Endothelial cell of umbilical vein (primary cell): Measurements from ENCODE around the gene SOHLH2. TPM values are rescaled to one million over a fixed set of nuclear protein-coding genes. Genes with fewer than 3 reads are reported as not detected.
A peak's percentile ranks its signal among the peaks of the same experiment; 100 is the strongest.

ENCODE experiments used
- Bru-seq: library from RNA; stranded (reverse); fragments of 400-500 nt; gene quantifications from one replicate; lab custom pipeline; 2021; lab: Mats Ljungman, UMichigan
- BruChase-seq, 2 experiments: library from RNA; stranded (reverse); fragments of 400-500 nt; gene quantifications; one replicate each; lab custom pipeline; 2021; lab: Mats Ljungman, UMichigan
- BruUV-seq: library from RNA; stranded (reverse); fragments of 400-500 nt; replicated peaks from 2 replicates; lab custom pipeline; 2021; lab: Mats Ljungman, UMichigan
- CTCF ChIA-PET: fragments of 300-600, 350-600 bp; sonication (Branson Sonifier 250); formaldehyde crosslinking; loops from one replicate; lab custom pipeline; 2021; ENCODE audit warnings: antibody characterized with exemption, inconsistent platforms; lab: Charles Lee
- POLR2A ChIA-PET: fragments of 300-600, 350-600 bp; sonication (Branson Sonifier 250); formaldehyde crosslinking; loops from one replicate; lab custom pipeline; 2021; ENCODE audit warnings: antibody characterized with exemption, inconsistent platforms; lab: Charles Lee
- DNase-seq: peaks from one replicate; pipeline ENCODE4 v3.0.0-alpha.2; 2011; ENCODE audit warnings: low read depth, low spot score
- FAIRE-seq: peaks from 2 replicates; lab custom pipeline; 2011; peaks lifted over from hg19 to GRCh38; lab: Jason Lieb, UNC
- H2AFZ ChIP-seq: 2 replicates; pipeline ENCODE4 v1.6.0; 2012; ENCODE audit warnings: low read depth, low read length, control low read depth, inconsistent platforms
- H3K27ac ChIP-seq: 2 replicates; pipeline ENCODE4 v1.5.1; 2011; ENCODE audit warnings: low read depth, mild to moderate bottlenecking, control low read depth, low read length, moderate library complexity; ENCODE audit not compliant: insufficient read depth
- H3K27me3 ChIP-seq, 2 experiments: 2 replicates each; pipeline versions ENCODE4 v1.6.0 to v1.6.1; 2011; ENCODE audit warnings: low read length in 2 of 2, mixed read lengths in 1 of 2; ENCODE audit not compliant: control insufficient read depth in 2 of 2, insufficient read depth in 2 of 2
- H3K36me3 ChIP-seq, 2 experiments: 2 replicates in 1 of 2; 3 replicates in 1 of 2; pipeline ENCODE4 v1.5.1; 2011; ENCODE audit warnings: low read length in 2 of 2, mild to moderate bottlenecking in 1 of 2, moderate library complexity in 1 of 2; ENCODE audit not compliant: control insufficient read depth in 2 of 2, insufficient read depth in 2 of 2; ENCODE audit errors: extremely low read depth in 1 of 2
- H3K4me1 ChIP-seq: 3 replicates; pipeline ENCODE4 v1.5.1; 2011; ENCODE audit warnings: mild to moderate bottlenecking, low read length; ENCODE audit not compliant: control insufficient read depth, insufficient read depth; ENCODE audit errors: extremely low read depth
- H3K4me2 ChIP-seq: 2 replicates; pipeline ENCODE4 v1.6.1; 2011; ENCODE audit warnings: low read length, control low read depth, mixed read lengths; ENCODE audit not compliant: insufficient read depth
- H3K4me3 ChIP-seq, 3 experiments: fragments of 200-600 bp in 1 of 3; sonication (generic), shearing (Covaris generic) in 1 of 3; replicated peaks in 1 of 3; 2 replicates each; pipeline ENCODE4 v1.5.1; 2011 to 2016; ENCODE audit warnings: control low read depth in 3 of 3, low read length in 3 of 3, mild to moderate bottlenecking in 2 of 3, inconsistent platforms in 1 of 3, low read depth in 1 of 3, moderate library complexity in 1 of 3; ENCODE audit not compliant: insufficient read depth in 1 of 3
- H3K79me2 ChIP-seq: 2 replicates; pipeline ENCODE4 v1.6.0; 2012; ENCODE audit warnings: low read length, inconsistent platforms; ENCODE audit not compliant: control insufficient read depth, insufficient read depth
- H3K9ac ChIP-seq: replicated peaks from 2 replicates; pipeline ENCODE3; 2011; ENCODE audit warnings: low read length, control low read depth; ENCODE audit not compliant: insufficient read depth; ENCODE audit errors: extremely low read depth
- H3K9me1 ChIP-seq: replicated peaks from 3 replicates; pipeline ENCODE4 v1.6.0; 2011; ENCODE audit warnings: mild to moderate bottlenecking, low read length; ENCODE audit not compliant: control insufficient read depth, insufficient read depth; ENCODE audit errors: extremely low read depth
- H3K9me3 ChIP-seq: replicated peaks from 2 replicates; pipeline ENCODE4 v1.5.1; 2012; ENCODE audit warnings: low read length, inconsistent platforms; ENCODE audit not compliant: control insufficient read depth, insufficient read depth
- H4K20me1 ChIP-seq: replicated peaks from 2 replicates; pipeline ENCODE3; 2011; ENCODE audit warnings: mild to moderate bottlenecking, low read length; ENCODE audit not compliant: control insufficient read depth, insufficient read depth; ENCODE audit errors: extremely low read depth
- FOS ChIP-seq: IDR thresholded peaks from 2 replicates; pipeline ENCODE4 v1.6.1; 2011; ENCODE audit warnings: mild to moderate bottlenecking, low read length, moderate library complexity, borderline replicate concordance; ENCODE audit not compliant: insufficient read depth
- POLR2AphosphoS5 ChIP-seq: IDR thresholded peaks from 2 replicates; pipeline ENCODE4 v1.6.1; 2012; ENCODE audit warnings: low read depth, mild to moderate bottlenecking, control low read depth, low read length, moderate library complexity; ENCODE audit not compliant: insufficient read depth
- dilution Hi-C: fragments of 300-500 bp; cut with MboI; formaldehyde crosslinking; loops from one replicate; pipeline ENCODE4 v1.15.0; 2019; ENCODE audit warnings: low sequenced_read_pairs; ENCODE audit not compliant: extremely low pct_ligation_motif_present
- intact Hi-C: fragments of 100-400 bp; cut with micrococcal nuclease; formaldehyde crosslinking; loops from one replicate; pipeline ENCODE4 v1.10.0; 2022
- long read RNA-seq: library from polyadenylated mRNA; stranded (forward); transcript quantifications from one replicate; pipeline ENCODE4 v2.0.0, GENCODE V29; 2021
- polyA minus RNA-seq, 3 experiments: library from RNA; depleted of rRNA, polyadenylated mRNA; stranded (reverse); fragments of >200 nt; gene quantifications; 1 replicate in 1 of 3; 2 replicates in 2 of 3; pipeline ENCODE4 v1.2.3, GENCODE V29; 2011
- polyA plus RNA-seq, 4 experiments: library from polyadenylated mRNA; depleted of rRNA in 3 of 4; stranded (reverse) in 3 of 4; unstranded in 1 of 4; fragments of >200 nt; gene quantifications; 2 replicates each; pipeline versions ENCODE4 v1.2.1 to v1.2.3, GENCODE V29; 2011 to 2012; ENCODE audit warnings: missing spikeins in 1 of 4
- total RNA-seq: library from RNA; stranded (reverse); gene quantifications from 2 replicates; pipeline ENCODE4 v1.2.3, GENCODE V29; 2021

The SOHLH2 gene, protein sequence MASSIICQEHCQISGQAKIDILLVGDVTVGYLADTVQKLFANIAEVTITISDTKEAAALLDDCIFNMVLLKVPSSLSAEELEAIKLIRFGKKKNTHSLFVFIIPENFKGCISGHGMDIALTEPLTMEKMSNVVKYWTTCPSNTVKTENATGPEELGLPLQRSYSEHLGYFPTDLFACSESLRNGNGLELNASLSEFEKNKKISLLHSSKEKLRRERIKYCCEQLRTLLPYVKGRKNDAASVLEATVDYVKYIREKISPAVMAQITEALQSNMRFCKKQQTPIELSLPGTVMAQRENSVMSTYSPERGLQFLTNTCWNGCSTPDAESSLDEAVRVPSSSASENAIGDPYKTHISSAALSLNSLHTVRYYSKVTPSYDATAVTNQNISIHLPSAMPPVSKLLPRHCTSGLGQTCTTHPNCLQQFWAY
- total RNA-seq (0.55 and 0.62 TPM in 2 replicates), polyA plus RNA-seq (0.05 and 0.11 TPM in 2 replicates), polyA minus RNA-seq (0.11 and 0.51 TPM in 2 replicates), Bru-seq, nascent RNA (percentile 20 among the genes with signal in this experiment), BruChase-seq, experiment 1, labeled RNA remaining after a 6-hour chase (percentile 37 among the genes with signal in this experiment), BruChase-seq, experiment 2, labeled RNA remaining after a 2-hour chase (percentile 46 among the genes with signal in this experiment)
- polyA plus RNA-seq (2011; cell fraction: cytosol; rRNA removed): 0.06 and 0.07 TPM in 2 replicates
- polyA plus RNA-seq (2011; cell fraction: nucleus; rRNA removed): 0.60 and 0.84 TPM in 2 replicates
- polyA plus RNA-seq (2012): 0.52 and 0.64 TPM in 2 replicates
- polyA minus RNA-seq (2011; cell fraction: cytosol; rRNA and poly(A)+ RNA removed): not detected
- 0.19 TPM in 1 of 2 replicates, not detected in the other for polyA minus RNA-seq (2011; cell fraction: nucleus; rRNA and poly(A)+ RNA removed)
- long read RNA-seq: 0 reads

DNA sequence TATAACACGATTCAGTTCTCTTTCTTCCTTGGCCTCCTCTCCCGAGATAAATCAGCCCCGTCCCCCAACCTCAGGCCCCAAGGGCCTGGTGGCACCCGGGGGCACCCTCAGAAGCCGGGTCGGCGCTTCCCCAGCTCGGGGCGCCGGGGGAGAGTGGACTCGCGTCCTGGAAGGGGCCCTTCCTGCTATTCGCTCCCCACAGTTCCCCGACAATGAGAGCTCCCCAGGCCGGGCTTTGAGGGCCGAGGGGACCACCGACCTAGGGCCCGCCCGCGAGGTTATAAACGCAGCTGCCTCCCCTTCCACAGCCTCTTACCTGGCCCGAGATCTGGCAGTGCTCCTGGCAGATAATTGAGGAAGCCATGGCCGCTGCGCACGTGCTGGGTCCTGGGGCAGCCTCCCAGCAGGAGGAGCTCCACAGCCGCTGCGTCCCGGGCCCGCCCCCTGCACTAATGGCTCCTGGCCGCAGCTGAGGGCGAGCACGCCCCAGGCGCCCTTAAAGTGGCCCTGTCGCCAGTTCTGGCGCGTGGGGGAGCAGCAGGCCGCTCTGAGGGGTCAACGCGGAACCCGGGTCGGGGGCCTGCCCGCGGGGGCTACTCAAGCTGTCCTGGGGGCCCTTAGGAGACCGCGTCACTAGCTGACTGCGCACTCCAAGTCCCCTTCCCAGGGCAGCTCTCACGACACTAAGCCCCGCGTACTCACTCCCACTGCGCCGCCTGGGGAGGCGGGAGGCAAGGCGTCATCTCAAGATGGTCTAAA is at the start of gene SOHLH2:
Gene SOHLH2, minus strand, starts transcription at position 394 of the 759 bp plus-strand sequence. Its CDS starts 30 bp downstream, at position 364.
- no peaks in the 10 kb centered on the region for H3K9me3 ChIP-seq
- no peaks in the 10 kb centered on the region for H3K27me3 ChIP-seq
- no peak within 1 kb of the TSS for H3K4me3 ChIP-seq
- ChIA-PET POLR2A (interaction anchor here (0.6 kb wide), 1 partner anchor 1353 kb away, joined by 3 read pairs; no protein-coding TSS in a partner anchor), CTCF (no interaction called here)
- no peaks in the 10 kb centered on the region for H3K79me2 ChIP-seq
- no peaks in the 10 kb centered on the region for H3K4me1 ChIP-seq
- DNase-seq (no peak), FAIRE-seq (no peak)
- no peak within 1 kb of the TSS for H3K4me2 ChIP-seq
- no peaks in the 10 kb centered on the region for H3K36me3 ChIP-seq
- dilution Hi-C loops (no loop called here), intact Hi-C loops (no loop called here)
- no TSS peak for BruUV-seq
- no peaks in the 10 kb centered on the region for H4K20me1 ChIP-seq
- TF ChIP-seq POLR2AphosphoS5: no peak
- no peak for TF ChIP-seq FOS
- H3K9ac ChIP-seq: no peak within 1 kb of the TSS
- H3K27ac ChIP-seq: no peak within 1 kb of the TSS
- no peaks in the 10 kb centered on the region for H3K9me1 ChIP-seq
- H2AFZ ChIP-seq: no peak within 1 kb of the TSS
